Glomerular visceral epithelial cell (primary cell): Measurements from ENCODE around the gene MICU2.
A peak's percentile ranks its signal among the peaks of the same experiment; 100 is the strongest.
"Not testable (repeated sequence)": the region's sequence is repeated elsewhere in the genome, so short reads cannot be mapped to it uniquely, and the experiment has no call there.

Experiments used
- DNase-seq: peaks from one replicate; pipeline ENCODE4 v3.0.0-alpha.2; 2016; ENCODE audit errors: extremely low spot score

Gene MICU2

GRCh38 chr13:21594715-21595545 lies 9.0 kb downstream of the MICU2 start:
- no peak for DNase-seq

GRCh38 chr13:21590665-21591456 lies 13.1 kb downstream of the MICU2 start:
- DNase-seq, result not testable (repeated sequence)

GRCh38 chr13:21590231-21590630 lies 13.7 kb downstream of the MICU2 start:
- DNase-seq, result no peak

- DNase-seq, result not testable (repeated sequence)
Observed at GRCh38 chr13:21589510-21589909, 14.5 kb downstream of the MICU2 start.

- peak; percentile 79 for DNase-seq
Observed at GRCh38 chr13:21588411-21588810, 15.6 kb downstream of the MICU2 start.

GRCh38 chr13:21584973-21585592 lies 18.9 kb downstream of the MICU2 start:
- no peak for DNase-seq

- DNase-seq, result peak; percentile 55
Observed at GRCh38 chr13:21583478-21583877, 20.5 kb downstream of the MICU2 start.

GRCh38 chr13:21580736-21581135 lies 23.2 kb downstream of the MICU2 start:
- DNase-seq, result no peak

GRCh38 chr13:21579754-21580316 lies 24.1 kb downstream of the MICU2 start:
- DNase-seq, result no peak

- no peak for DNase-seq
Observed at GRCh38 chr13:21578748-21579147, 25.2 kb downstream of the MICU2 start.

GRCh38 chr13:21576426-21576825 lies 27.5 kb downstream of the MICU2 start:
- peak; percentile 17 for DNase-seq

GRCh38 chr13:21573920-21574712 lies 29.9 kb downstream of the MICU2 start:
- DNase-seq, result no peak

GRCh38 chr13:21569686-21570085 lies 34.3 kb downstream of the MICU2 start:
- no peak for DNase-seq

GRCh38 chr13:21568854-21569253 lies 35.1 kb downstream of the MICU2 start:
- no peak for DNase-seq

- peak; percentile 16 for DNase-seq
Observed at GRCh38 chr13:21567714-21568113, 36.3 kb downstream of the MICU2 start.

GRCh38 chr13:21557995-21558394 lies 46.0 kb downstream of the MICU2 start:
- DNase-seq, result peak; percentile 13

- DNase-seq, result no peak
Observed at GRCh38 chr13:21556051-21556450, 47.9 kb downstream of the MICU2 start.

- not testable (repeated sequence) for DNase-seq
Observed at GRCh38 chr13:21553261-21553660, 50.7 kb downstream of the MICU2 start.

GRCh38 chr13:21550918-21551317 lies 53.1 kb downstream of the MICU2 start:
- no peak for DNase-seq

- DNase-seq, result peak; percentile 61
Observed at GRCh38 chr13:21549633-21550032, 54.3 kb downstream of the MICU2 start.

- no peak for DNase-seq
Observed at GRCh38 chr13:21548577-21548976, 55.4 kb downstream of the MICU2 start.
